Measurements from ENCODE around the gene GOLM1.

The GOLM1 gene

GRCh38 chr9:86097510-86098224 is 1.7 kb downstream of the GOLM1 start:
- no peaks in the 10 kb centered on the region for H3K27me3 ChIP-seq
- H3K9me3 ChIP-seq (replicated peaks in 1 of 11), result peaks cover 0 to 3% (median 0%) of the 10 kb centered on the region in 11 experiments; a peak in 2 of 22 replicates
- no peak overlapping the region for H3K27ac ChIP-seq
- peak overlapping the region in 9 of 10 experiments; percentile 78 to 94 (median 86); a peak in 16 of 20 replicates for H3K4me3 ChIP-seq
- H3K4me1 ChIP-seq, result peaks cover 24 to 58% (median 35%) of the 10 kb centered on the region in 10 experiments
- no peaks in the 10 kb centered on the region for H3K36me3 ChIP-seq
- peak overlapping the region in 9 of 11 experiments; percentile 83 to 90 (median 88); a peak in 13 of 22 replicates for H3K9ac ChIP-seq
- peaks cover 0 to 26% (median 7%) of the 10 kb centered on the region in 11 experiments; a peak in 13 of 22 replicates for H4K20me1 ChIP-seq
- TF ChIP-seq Cebpa-rat (IDR thresholded peaks at IDR 0.05), result no peak
- peak overlapping the region; percentile 84 to 98 (median 93) for H3K4me2 ChIP-seq

DNA sequence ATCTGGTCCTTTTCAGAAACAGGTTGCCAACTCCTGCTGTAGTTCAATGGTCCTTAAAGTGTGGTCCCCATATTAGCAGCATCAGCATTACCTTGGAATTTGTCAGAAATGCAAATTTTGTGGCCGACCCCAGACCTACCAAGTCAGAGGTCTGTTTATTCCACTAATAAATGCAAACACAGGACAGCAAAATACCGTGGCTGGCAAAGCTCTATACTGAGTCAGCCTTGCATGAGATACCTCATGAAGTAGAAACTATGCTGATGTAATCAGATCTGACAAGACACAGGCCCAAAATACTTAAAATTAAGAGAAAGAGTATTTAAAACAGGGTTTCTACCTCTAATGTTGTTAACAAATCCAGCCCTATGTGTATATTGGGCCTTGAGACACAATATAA is 3.0 kb downstream of the GOLM1 start:
- Histone ChIP-seq H3K9me3 (replicated peaks in 1 of 11) (peaks cover 0 to 13% (median 8%) of the 10 kb centered on the region in 11 experiments; a peak in 11 of 22 replicates), H3K36me3 (peaks cover 0 to 12% (median 0%) of the 10 kb centered on the region in 11 experiments; a peak in 5 of 22 replicates), H3K27me3 (no peaks in the 10 kb centered on the region), H4K20me1 (peaks cover 0 to 26% (median 7%) of the 10 kb centered on the region in 11 experiments; a peak in 13 of 22 replicates), H3K9ac (0 out of 22 replicates have a peak overlapping the region, but pooled peaks of 1 of the 11 experiments have one; percentile 16), H3K4me2 (peak overlapping the region in 5 of 11 experiments; percentile 6 to 40 (median 39); a peak in 7 of 22 replicates), H3K4me1 (peaks cover 24 to 58% (median 35%) of the 10 kb centered on the region in 10 experiments), H3K27ac (no peak overlapping the region), H3K4me3 (no peak overlapping the region)
- no peak for TF ChIP-seq Cebpa-rat (IDR thresholded peaks at IDR 0.05)

- H3K27ac ChIP-seq, result 0 out of 22 replicates have a peak overlapping the region, but pooled peaks of 1 of the 11 experiments have one; percentile 11
- H3K36me3 ChIP-seq, result peaks cover 0 to 29% (median 15%) of the 10 kb centered on the region in 11 experiments; a peak in 16 of 22 replicates
Observed at GRCh38 chr9:86093788-86094555, 5.4 kb downstream of the GOLM1 start.

DNA sequence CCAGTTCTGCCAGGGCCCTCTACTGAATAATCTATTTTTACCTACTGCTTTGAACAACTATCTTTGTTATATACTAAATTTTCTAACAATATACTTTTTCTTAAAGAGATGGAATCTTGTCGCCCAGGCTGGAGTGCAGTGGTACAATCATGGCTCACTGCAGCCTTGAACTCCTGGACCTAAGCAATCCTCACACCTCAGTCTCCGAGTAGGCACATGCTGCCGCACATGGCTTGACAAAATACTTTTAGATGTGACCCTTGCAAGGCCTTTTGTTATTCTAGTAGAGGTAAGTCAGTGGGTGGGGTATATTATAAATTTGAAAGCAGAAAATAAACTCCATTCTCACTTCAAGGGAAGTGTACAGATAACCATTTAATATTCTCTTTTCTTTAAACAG is 7.9 kb downstream of the GOLM1 start:
- Histone ChIP-seq H3K27me3 (no peaks in the 10 kb centered on the region), H3K9ac (no peak overlapping the region), H3K4me1 (peaks cover 8 to 35% (median 14%) of the 10 kb centered on the region in 10 experiments; a peak in 17 of 20 replicates), H3K36me3 (peaks cover 0 to 29% (median 15%) of the 10 kb centered on the region in 11 experiments; a peak in 16 of 22 replicates), H4K20me1 (peaks cover 0 to 16% (median 0%) of the 10 kb centered on the region in 11 experiments; a peak in 6 of 22 replicates), H3K9me3 (replicated peaks in 1 of 11) (peaks cover 10 to 47% (median 33%) of the 10 kb centered on the region in 11 experiments), H3K27ac (no peak overlapping the region), H3K4me2 (no peak overlapping the region), H3K4me3 (no peak overlapping the region)
- TF ChIP-seq Cebpa-rat (IDR thresholded peaks at IDR 0.05), result no peak

More at GRCh38 chr9:86093788-86094555, 5.4 kb downstream of the GOLM1 start:
- Histone ChIP-seq H3K4me1 (peaks cover 21 to 52% (median 35%) of the 10 kb centered on the region in 10 experiments), H3K4me3 (no peak overlapping the region), H3K9ac (no peak overlapping the region), H3K27me3 (no peaks in the 10 kb centered on the region), H4K20me1 (peaks cover 0 to 26% (median 7%) of the 10 kb centered on the region in 11 experiments; a peak in 13 of 22 replicates), H3K9me3 (replicated peaks in 1 of 11) (peaks cover 10 to 38% (median 29%) of the 10 kb centered on the region in 11 experiments), H3K4me2 (peak overlapping the region in 5 of 11 experiments; percentile 0 to 50 (median 29); a peak in 5 of 22 replicates)
- TF ChIP-seq Cebpa-rat (IDR thresholded peaks at IDR 0.05), result no peak

- Histone ChIP-seq H4K20me1 (peaks cover 0 to 22% (median 7%) of the 10 kb centered on the region in 11 experiments; a peak in 8 of 22 replicates), H3K9me3 (replicated peaks in 1 of 11) (peaks cover 0 to 9% (median 0%) of the 10 kb centered on the region in 11 experiments; a peak in 3 of 22 replicates), H3K4me1 (0 out of 20 replicates have a peak, but pooled peaks cover 0 to 6% (median 0%) of the 10 kb centered on the region in 10 experiments), H3K4me2 (no peak overlapping the region), H3K4me3 (no peak overlapping the region), H3K27ac (no peak overlapping the region), H3K36me3 (peaks cover 12 to 25% (median 15%) of the 10 kb centered on the region in 11 experiments; a peak in 20 of 22 replicates), H3K9ac (no peak overlapping the region), H3K27me3 (no peaks in the 10 kb centered on the region)
- TF ChIP-seq Cebpa-rat (IDR thresholded peaks at IDR 0.05), result no peak
Observed at GRCh38 chr9:86082870-86083269, 16.5 kb downstream of the GOLM1 start.

- no peaks in the 10 kb centered on the region for H3K9me3 ChIP-seq (replicated peaks in 1 of 11)
- no peak for TF ChIP-seq Cebpa-rat (IDR thresholded peaks at IDR 0.05)
- no peak overlapping the region for H3K27ac ChIP-seq
- no peak overlapping the region for H3K4me2 ChIP-seq
- no peak overlapping the region for H3K4me3 ChIP-seq
- H3K9ac ChIP-seq, result no peak overlapping the region
- no peaks in the 10 kb centered on the region for H3K4me1 ChIP-seq
- H3K27me3 ChIP-seq, result no peaks in the 10 kb centered on the region
- H4K20me1 ChIP-seq, result peaks cover 0 to 22% (median 7%) of the 10 kb centered on the region in 11 experiments; a peak in 9 of 22 replicates
- peaks cover 25 to 54% (median 42%) of the 10 kb centered on the region in 11 experiments for H3K36me3 ChIP-seq
Observed at GRCh38 chr9:86079865-86080469, 19.4 kb downstream of the GOLM1 start.

GRCh38 chr9:86079421-86079831 is 19.9 kb downstream of the GOLM1 start:
- no peak overlapping the region for H3K9ac ChIP-seq
- H4K20me1 ChIP-seq, result peaks cover 0 to 22% (median 7%) of the 10 kb centered on the region in 11 experiments; a peak in 9 of 22 replicates
- no peaks in the 10 kb centered on the region for H3K9me3 ChIP-seq (replicated peaks in 1 of 11)
- TF ChIP-seq Cebpa-rat (IDR thresholded peaks at IDR 0.05), result no peak
- H3K36me3 ChIP-seq, result peaks cover 30 to 59% (median 48%) of the 10 kb centered on the region in 11 experiments
- H3K27me3 ChIP-seq, result no peaks in the 10 kb centered on the region
- no peaks in the 10 kb centered on the region for H3K4me1 ChIP-seq
- no peak overlapping the region for H3K27ac ChIP-seq
- no peak overlapping the region for H3K4me3 ChIP-seq
- no peak overlapping the region for H3K4me2 ChIP-seq

GRCh38 chr9:86078731-86079130 is 20.6 kb downstream of the GOLM1 start:
- no peaks in the 10 kb centered on the region for H3K4me1 ChIP-seq
- no peak overlapping the region for H3K4me2 ChIP-seq
- H3K4me3 ChIP-seq, result no peak overlapping the region
- H3K9me3 ChIP-seq (replicated peaks in 1 of 11), result no peaks in the 10 kb centered on the region
- no peak overlapping the region for H3K9ac ChIP-seq
- H4K20me1 ChIP-seq, result peaks cover 0 to 25% (median 7%) of the 10 kb centered on the region in 11 experiments; a peak in 9 of 22 replicates
- no peaks in the 10 kb centered on the region for H3K27me3 ChIP-seq
- H3K36me3 ChIP-seq, result peaks cover 30 to 66% (median 51%) of the 10 kb centered on the region in 11 experiments
- H3K27ac ChIP-seq, result no peak overlapping the region
- TF ChIP-seq Cebpa-rat (IDR thresholded peaks at IDR 0.05), result no peak

Measured in BLaER1 treated with 17β-estradiol and CSF1 and Interleukin-3, amounts not matched to agents 10 nM and 100 nM (cell line).